Testis (tissue), 2 donors: ENCODE data around the gene CTPS2.

ENCODE experiments used
- CTCF ChIP-seq, 3 experiments: fragments of 450-650 bp in 2 of 3; fragments of 200-600 bp in 1 of 3; sonication (generic) in 1 of 3; IDR thresholded peaks; one replicate each; pipeline ENCODE4 v1.5.1; 2016 to 2019; ENCODE audit warnings: antibody characterized with exemption in 3 of 3, mild to moderate bottlenecking in 2 of 3, moderate library complexity in 1 of 3
- POLR2A ChIP-seq: fragments of 450-650 bp; IDR thresholded peaks from one replicate; pipeline ENCODE4 v1.6.1; 2017; ENCODE audit warnings: antibody characterized with exemption, mild to moderate bottlenecking, moderate library complexity

DNA sequence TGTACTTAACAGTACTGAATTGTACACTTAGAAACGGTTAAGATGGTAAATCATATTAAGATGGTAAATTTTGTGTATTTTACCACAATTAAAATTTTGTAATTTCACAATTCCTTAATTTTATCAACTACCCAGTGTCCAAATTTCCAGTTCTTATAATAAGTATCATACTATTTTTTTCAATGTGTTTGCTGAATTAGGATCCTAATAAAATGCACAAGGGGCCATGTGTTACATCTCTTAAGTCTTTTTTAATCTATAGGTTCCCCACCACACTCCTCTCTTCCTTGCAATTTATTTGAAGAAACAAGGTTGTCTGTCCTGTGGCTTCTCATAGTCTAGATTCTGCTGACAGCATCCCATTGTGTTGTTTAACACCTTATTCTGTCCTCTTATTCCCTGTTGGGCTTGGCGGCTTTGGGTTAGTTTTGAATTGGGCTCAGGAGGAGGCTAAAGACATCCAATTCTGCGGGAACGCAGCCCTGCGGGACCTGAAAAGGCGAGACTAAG lies 6.4 kb upstream of the CTPS2 start:
- no peak for TF ChIP-seq POLR2A
- TF ChIP-seq CTCF (IDR thresholded peaks at IDR 0.05): no peak
